Smooth muscle cell (in vitro differentiated cells): Measurements from ENCODE around the gene SLC11A1. TPM values are rescaled to one million over a fixed set of nuclear protein-coding genes. Genes with fewer than 3 reads are reported as not detected.

Experiments used
- DNase-seq: peaks from one replicate; lab custom pipeline; 2025; ENCODE audit not compliant: unreplicated experiment; lab: John Stamatoyannopoulos, UW
- H2AFZ ChIP-seq: fragments of 200-600 bp; sonication (generic); 2 replicates; pipeline ENCODE4 v1.6.0; 2016; ENCODE audit warnings: antibody characterized with exemption, low read depth, mild to moderate bottlenecking
- H3F3A ChIP-seq: fragments of 200-600 bp; sonication (generic); 2 replicates; pipeline ENCODE4 v1.6.0; 2017; ENCODE audit warnings: antibody characterized with exemption, low read depth
- H3K27ac ChIP-seq: fragments of 200-600 bp; sonication (generic); 2 replicates; pipeline ENCODE4 v1.5.1; 2016; ENCODE audit warnings: low read depth, mild to moderate bottlenecking
- H3K27me3 ChIP-seq: fragments of 200-600 bp; sonication (generic); 2 replicates; pipeline ENCODE4 v1.6.1; 2016; ENCODE audit warnings: low read depth, mild to moderate bottlenecking
- H3K36me3 ChIP-seq: fragments of 200-600 bp; sonication (generic); 2 replicates; pipeline ENCODE4 v1.5.1; 2016; ENCODE audit warnings: low read depth
- H3K4me1 ChIP-seq: fragments of 200-600 bp; sonication (generic); 2 replicates; pipeline ENCODE4 v1.5.1; 2016; ENCODE audit warnings: low read depth
- H3K4me2 ChIP-seq: fragments of 200-600 bp; sonication (generic); 2 replicates; pipeline ENCODE4 v1.6.0; 2016; ENCODE audit warnings: mild to moderate bottlenecking
- H3K4me3 ChIP-seq: fragments of 200-600 bp; sonication (generic); 2 replicates; pipeline ENCODE4 v1.5.1; 2016; ENCODE audit warnings: mild to moderate bottlenecking
- H3K79me2 ChIP-seq: fragments of 200-600 bp; sonication (generic); 2 replicates; pipeline ENCODE4 v1.6.0; 2016; ENCODE audit warnings: low read depth, mild to moderate bottlenecking
- H3K9ac ChIP-seq: fragments of 200-600 bp; sonication (generic); 2 replicates; pipeline ENCODE4 v1.6.0; 2016; ENCODE audit warnings: low read depth
- H3K9me3 ChIP-seq: fragments of 200-600 bp; sonication (generic); replicated peaks from 2 replicates; pipeline ENCODE4 v1.5.1; 2016; ENCODE audit warnings: low read depth
- H4K20me1 ChIP-seq: fragments of 200-600 bp; sonication (generic); 2 replicates; pipeline ENCODE4 v1.6.0; 2016; ENCODE audit warnings: low read depth
- CTCF ChIP-seq: fragments of 200-600 bp; sonication (generic); IDR thresholded peaks from 2 replicates; pipeline ENCODE4 v1.5.1; 2017; ENCODE audit warnings: borderline replicate concordance, mild to moderate bottlenecking, antibody characterized with exemption; ENCODE audit not compliant: insufficient read depth, poor library complexity, severe bottlenecking
- WGBS: methylation state at CpG from one replicate; pipeline ENCODE4 v1.1.7; 2016; ENCODE audit warnings: low lambda C conversion rate; 5-methylcytosine and 5-hydroxymethylcytosine counted together
- polyA plus RNA-seq: library from polyadenylated mRNA; unstranded; fragments of >200 nt; fragmentation: Nextera tagmentation; extraction: Ambion mirVana; gene quantifications from 2 replicates; pipeline ENCODE4 v1.2.1, GENCODE V29; 2016
- total RNA-seq: library from RNA; depleted of rRNA; stranded (reverse); fragments of >200 nt; gene quantifications from 2 replicates; pipeline ENCODE4 v1.2.3, GENCODE V29; 2014

Gene SLC11A1
- total and polyA plus RNA-seq, 2 experiments from 2014 or later, result 0.31 to 0.38 TPM

GRCh38 chr2:218397820-218398436, 15.9 kb downstream of the SLC11A1 start:
- peak overlapping the region; percentile 95 for H3K4me3 ChIP-seq
- 2% methylated on average over 33 of the region's 35 CpGs for WGBS

GRCh38 chr2:218398437-218399390, 16.6 kb downstream of the SLC11A1 start:
- Histone ChIP-seq H3K27me3 (no peaks in the 10 kb centered on the region), H3K79me2 (peaks cover 28% of the 10 kb centered on the region), H3K4me2 (peak overlapping the region; percentile 99), H3K4me3 (peak overlapping the region; percentile 95), H3K27ac (peak overlapping the region; percentile 98), H4K20me1 (peaks cover 17% of the 10 kb centered on the region), H2AFZ (peak overlapping the region; percentile 12), H3K36me3 (no peaks in the 10 kb centered on the region), H3K9me3 (no peaks in the 10 kb centered on the region), H3K9ac (peak overlapping the region; percentile 75), H3F3A (peaks cover 24% of the 10 kb centered on the region), H3K4me1 (peaks cover 6% of the 10 kb centered on the region)
- TF ChIP-seq CTCF, result no peak
- DNase-seq, result peak; percentile 63
- WGBS, result under 1% methylated on average over 54 of the region's 95 CpGs

More at GRCh38 chr2:218397820-218398436, 15.9 kb downstream of the SLC11A1 start:
- peaks cover 17% of the 10 kb centered on the region for H4K20me1 ChIP-seq
- H3K27me3 ChIP-seq, result no peaks in the 10 kb centered on the region
- no peak overlapping the region for H2AFZ ChIP-seq
- H3K4me1 ChIP-seq, result peaks cover 6% of the 10 kb centered on the region
- H3K9me3 ChIP-seq, result no peaks in the 10 kb centered on the region
- H3K4me2 ChIP-seq, result peak overlapping the region; percentile 99
- H3K9ac ChIP-seq, result peak overlapping the region; percentile 7
- H3K79me2 ChIP-seq, result peaks cover 28% of the 10 kb centered on the region
- H3K27ac ChIP-seq, result peak overlapping the region; percentile 98
- no peak for TF ChIP-seq CTCF
- peak; percentile 37 for DNase-seq
- peaks cover 24% of the 10 kb centered on the region for H3F3A ChIP-seq
- H3K36me3 ChIP-seq, result no peaks in the 10 kb centered on the region

GRCh38 chr2:218399391-218400166, 17.5 kb downstream of the SLC11A1 start, which contains the start of gene CTDSP1:
CTDSP1 (plus strand) TSS chr2:218399868; CDS start chr2:218400091, 223 bp downstream.
- peak within 1 kb of the TSS; percentile 95 for H3K4me3 ChIP-seq
- H3K79me2 ChIP-seq, result peaks cover 28% of the 10 kb centered on the region
- H3K4me2 ChIP-seq, result peak within 1 kb of the TSS; percentile 99
- H3K9me3 ChIP-seq, result no peaks in the 10 kb centered on the region
- peak; percentile 77 for DNase-seq
- H3F3A ChIP-seq, result peaks cover 24% of the 10 kb centered on the region
- peaks cover 17% of the 10 kb centered on the region for H4K20me1 ChIP-seq
- H3K9ac ChIP-seq, result peak within 1 kb of the TSS; percentile 88
- H3K27ac ChIP-seq, result peak within 1 kb of the TSS; percentile 98
- peaks cover 6% of the 10 kb centered on the region for H3K4me1 ChIP-seq
- peak within 1 kb of the TSS; percentile 66 for H2AFZ ChIP-seq
- TF ChIP-seq CTCF, result no peak
- WGBS, result 0% methylated on average over 39 of the region's 78 CpGs
- H3K27me3 ChIP-seq, result no peaks in the 10 kb centered on the region
- no peaks in the 10 kb centered on the region for H3K36me3 ChIP-seq
